Transverse colon (tissue), 3 donors: ENCODE data around the gene OS9.

Source experiments
- EP300 ChIP-seq: sonication (generic); formaldehyde crosslinking; IDR thresholded peaks from one replicate; pipeline ENCODE4 v1.6.1; 2017; ENCODE audit warnings: antibody characterized with exemption, low read depth
- POLR2A ChIP-seq: fragments of 450-650 bp; IDR thresholded peaks from one replicate; pipeline ENCODE4 v1.6.1; 2016; ENCODE audit warnings: antibody characterized with exemption, mild to moderate bottlenecking, moderate library complexity
- TF ChIP-seq, protein P1 (sequence below), 5 experiments: fragments of 200-600 bp in 3 of 5; fragments of 450-650 bp in 2 of 5; sonication (generic) in 3 of 5; IDR thresholded peaks; 1 replicate in 2 of 5; 2 replicates in 3 of 5; pipeline ENCODE4 v1.5.1; 2016 to 2017; ENCODE audit warnings: antibody characterized with exemption in 5 of 5, inconsistent platforms in 3 of 5, mild to moderate bottlenecking in 2 of 5, moderate library complexity in 1 of 5

- TF ChIP-seq, protein P1, sequence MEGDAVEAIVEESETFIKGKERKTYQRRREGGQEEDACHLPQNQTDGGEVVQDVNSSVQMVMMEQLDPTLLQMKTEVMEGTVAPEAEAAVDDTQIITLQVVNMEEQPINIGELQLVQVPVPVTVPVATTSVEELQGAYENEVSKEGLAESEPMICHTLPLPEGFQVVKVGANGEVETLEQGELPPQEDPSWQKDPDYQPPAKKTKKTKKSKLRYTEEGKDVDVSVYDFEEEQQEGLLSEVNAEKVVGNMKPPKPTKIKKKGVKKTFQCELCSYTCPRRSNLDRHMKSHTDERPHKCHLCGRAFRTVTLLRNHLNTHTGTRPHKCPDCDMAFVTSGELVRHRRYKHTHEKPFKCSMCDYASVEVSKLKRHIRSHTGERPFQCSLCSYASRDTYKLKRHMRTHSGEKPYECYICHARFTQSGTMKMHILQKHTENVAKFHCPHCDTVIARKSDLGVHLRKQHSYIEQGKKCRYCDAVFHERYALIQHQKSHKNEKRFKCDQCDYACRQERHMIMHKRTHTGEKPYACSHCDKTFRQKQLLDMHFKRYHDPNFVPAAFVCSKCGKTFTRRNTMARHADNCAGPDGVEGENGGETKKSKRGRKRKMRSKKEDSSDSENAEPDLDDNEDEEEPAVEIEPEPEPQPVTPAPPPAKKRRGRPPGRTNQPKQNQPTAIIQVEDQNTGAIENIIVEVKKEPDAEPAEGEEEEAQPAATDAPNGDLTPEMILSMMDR (IDR thresholded peaks at IDR 0.05) = no peak
- TF ChIP-seq EP300 = no peak
- no peak for TF ChIP-seq POLR2A
These were observed 47.5 kb downstream of the OS9 start for GRCh38 chr12:57741413-57741789.
